Parathyroid adenoma (tissue), 2 donors: ENCODE results near the gene UBTD2.

Experiments
- H2AFZ ChIP-seq: fragments of 300-600 bp; sonication (generic); one replicate; pipeline ENCODE4 v1.7.0; 2017; ENCODE audit warnings: antibody characterized with exemption, mild to moderate bottlenecking
- H3K27ac ChIP-seq: fragments of 300-600 bp; sonication (generic); one replicate; pipeline ENCODE4 v1.7.0; 2017
- H3K27me3 ChIP-seq: fragments of 300-600 bp; sonication (generic); one replicate; pipeline ENCODE4 v1.7.0; 2017; ENCODE audit warnings: low read length; ENCODE audit not compliant: control insufficient read depth, insufficient read depth
- H3K36me3 ChIP-seq: fragments of 300-600 bp; sonication (generic); one replicate; pipeline ENCODE4 v1.7.0; 2017; ENCODE audit warnings: low read length; ENCODE audit not compliant: control insufficient read depth, insufficient read depth
- H3K4me1 ChIP-seq: fragments of 300-600 bp; sonication (generic); one replicate; pipeline ENCODE4 v1.7.0; 2017; ENCODE audit warnings: control low read depth
- H3K4me2 ChIP-seq: fragments of 300-600 bp; sonication (generic); one replicate; pipeline ENCODE4 v1.7.0; 2017; ENCODE audit warnings: low read length
- H3K4me3 ChIP-seq: fragments of 300-600 bp; sonication (generic); one replicate; pipeline ENCODE4 v1.7.0; 2017; ENCODE audit warnings: low read depth, low read length
- H3K79me2 ChIP-seq: fragments of 300-600 bp; sonication (generic); one replicate; pipeline ENCODE4 v1.7.0; 2017; ENCODE audit warnings: control low read depth
- H3K9ac ChIP-seq: fragments of 300-600 bp; sonication (generic); one replicate; pipeline ENCODE4 v1.7.0; 2017; ENCODE audit warnings: mild to moderate bottlenecking
- H3K9me3 ChIP-seq: fragments of 300-600 bp; sonication (generic); one replicate; pipeline ENCODE4 v1.7.0; 2017; ENCODE audit warnings: low read length; ENCODE audit not compliant: control insufficient read depth
- CTCF ChIP-seq: fragments of 300-600 bp; sonication (generic); IDR thresholded peaks from one replicate; pipeline ENCODE4 v1.7.0; 2017; ENCODE audit warnings: antibody characterized with exemption, mild to moderate bottlenecking
- donor health status: primary hyperparathyroidism.

The UBTD2 gene

GRCh38 chr5:172177176-172177575 lies 106.4 kb downstream of the UBTD2 start:
- Histone ChIP-seq H3K4me1 (peaks cover 9% of the 10 kb centered on the region), H3K4me3 (no peak overlapping the region), H3K9me3 (no peaks in the 10 kb centered on the region), H3K27ac (no peak overlapping the region), H3K27me3 (no peaks in the 10 kb centered on the region), H3K4me2 (no peak overlapping the region), H3K9ac (no peak overlapping the region), H2AFZ (no peak overlapping the region), H3K36me3 (no peaks in the 10 kb centered on the region), H3K79me2 (no peaks in the 10 kb centered on the region)
- no peak for TF ChIP-seq CTCF

GRCh38 chr5:172175263-172175719 lies 108.3 kb downstream of the UBTD2 start:
- Histone ChIP-seq H3K27ac (no peak overlapping the region), H3K9ac (no peak overlapping the region), H3K4me1 (peaks cover 9% of the 10 kb centered on the region), H3K36me3 (no peaks in the 10 kb centered on the region), H3K4me2 (no peak overlapping the region), H3K79me2 (no peaks in the 10 kb centered on the region), H3K27me3 (no peaks in the 10 kb centered on the region), H3K4me3 (no peak overlapping the region), H3K9me3 (no peaks in the 10 kb centered on the region), H2AFZ (no peak overlapping the region)
- TF ChIP-seq CTCF = no peak

GRCh38 chr5:172173564-172174153 lies 109.9 kb downstream of the UBTD2 start:
- no peak for TF ChIP-seq CTCF
- no peak overlapping the region for H3K27ac ChIP-seq
- H3K4me2 ChIP-seq = no peak overlapping the region
- H3K36me3 ChIP-seq = no peaks in the 10 kb centered on the region
- no peaks in the 10 kb centered on the region for H3K9me3 ChIP-seq
- H3K79me2 ChIP-seq = no peaks in the 10 kb centered on the region
- H3K4me1 ChIP-seq = peaks cover 9% of the 10 kb centered on the region
- no peak overlapping the region for H3K9ac ChIP-seq
- no peak overlapping the region for H2AFZ ChIP-seq
- H3K27me3 ChIP-seq = no peaks in the 10 kb centered on the region
- H3K4me3 ChIP-seq = no peak overlapping the region

- Histone ChIP-seq H3K9me3 (no peaks in the 10 kb centered on the region), H2AFZ (no peak overlapping the region), H3K4me2 (no peak overlapping the region), H3K79me2 (no peaks in the 10 kb centered on the region), H3K9ac (no peak overlapping the region), H3K27ac (no peak overlapping the region), H3K4me1 (peaks cover 9% of the 10 kb centered on the region), H3K4me3 (no peak overlapping the region), H3K36me3 (no peaks in the 10 kb centered on the region), H3K27me3 (no peaks in the 10 kb centered on the region)
- no peak for TF ChIP-seq CTCF
Measured at GRCh38 chr5:172172912-172173563, 110.5 kb downstream of the UBTD2 start.

- no peak for TF ChIP-seq CTCF
- Histone ChIP-seq H3K4me2 (no peak overlapping the region), H3K4me1 (peaks cover 9% of the 10 kb centered on the region), H3K27me3 (no peaks in the 10 kb centered on the region), H3K9me3 (no peaks in the 10 kb centered on the region), H3K36me3 (no peaks in the 10 kb centered on the region), H3K27ac (no peak overlapping the region), H2AFZ (no peak overlapping the region), H3K9ac (no peak overlapping the region), H3K4me3 (no peak overlapping the region), H3K79me2 (no peaks in the 10 kb centered on the region)
Measured at GRCh38 chr5:172171118-172171517, 112.4 kb downstream of the UBTD2 start.
